ENCODE measurements around the gene TUBD1.

The TUBD1 gene

GRCh38 chr17:59814685-59815084 is 78.1 kb downstream of the TUBD1 start:
- DNase-seq, result no peak

DNA sequence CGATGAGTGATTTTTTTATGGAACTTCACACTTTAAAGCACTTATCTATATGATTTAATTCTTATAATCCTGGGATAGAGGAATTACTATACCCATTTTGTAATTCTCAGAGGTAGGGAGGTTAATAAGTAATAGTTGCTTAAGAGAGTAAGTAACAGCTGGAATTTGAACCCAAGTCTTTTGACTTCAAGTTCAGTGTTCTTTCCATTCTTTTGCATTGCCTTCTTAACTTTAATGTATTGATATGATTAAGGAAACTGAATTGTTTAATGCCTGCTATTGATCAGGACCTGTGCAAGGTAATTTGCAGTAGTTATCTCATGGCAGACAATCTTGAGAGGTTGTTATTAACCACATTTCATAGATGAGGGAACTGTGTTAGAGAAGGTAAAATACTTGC is 78.5 kb downstream of the TUBD1 start:
- DNase-seq, result no peak

DNA sequence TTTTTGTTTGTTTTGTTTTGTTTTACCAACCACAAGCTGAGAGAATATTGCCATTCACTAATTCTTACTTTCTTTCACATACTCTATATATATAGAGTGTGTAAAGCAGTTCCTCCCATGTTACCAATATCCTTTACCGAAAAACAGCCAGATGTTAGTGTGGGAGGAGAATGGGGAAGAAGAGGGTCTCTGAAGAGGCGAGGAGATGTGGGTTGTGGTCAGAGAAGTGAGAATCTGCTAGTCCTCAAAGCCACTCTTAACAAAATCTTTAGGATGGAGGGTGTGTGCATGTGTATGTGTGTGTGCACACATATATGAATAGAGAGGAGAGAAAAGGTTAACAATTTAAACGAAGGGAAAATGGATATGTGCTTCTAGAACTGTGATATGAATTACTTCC is 80.6 kb downstream of the TUBD1 start:
- no peak for DNase-seq

GRCh38 chr17:59811209-59811608 is 81.5 kb downstream of the TUBD1 start:
- no peak for DNase-seq

DNA sequence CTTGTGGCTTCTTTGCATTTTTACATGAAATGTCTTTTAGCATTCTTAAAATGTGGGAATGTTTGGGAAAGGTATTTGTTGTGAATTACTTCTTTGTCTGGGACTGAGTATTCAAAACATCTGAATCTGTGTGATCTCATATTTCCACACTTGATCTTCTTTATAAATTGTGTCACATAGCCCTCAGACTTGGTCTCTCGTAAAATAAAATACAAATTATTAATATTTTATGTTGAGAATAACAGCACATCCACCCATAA is 81.9 kb downstream of the TUBD1 start:
- DNase-seq, result no peak

Data from activated T-cell treated with anti-CD3 and anti-CD28 coated beads, Interleukin-2, amount 50 U/mL, for 48 hours (primary cell).